Stimulated activated CD8-positive, alpha-beta memory T cell treated with anti-CD3 and anti-CD28 coated beads, Interleukin-12 subunit alpha, Interleukin-12 subunit beta, amount 100 ng/mL, for 1 hour (primary cell): ENCODE results near the gene CTU1.
"Not testable (repeated sequence)": the region's sequence is repeated elsewhere in the genome, so short reads cannot be mapped to it uniquely, and the experiment has no call there.

Experiments
- DNase-seq: peaks from one replicate; pipeline ENCODE4 v3.0.0-alpha.2; 2020; ENCODE audit warnings: low read depth

The CTU1 gene

GRCh38 chr19:51108066-51108804 is at the start of gene CTU1:
Gene CTU1, minus strand, starts transcription at chr19:51108409. Its CDS starts 3,840 bp downstream, at chr19:51104569.
- peak; percentile 96 for DNase-seq

GRCh38 chr19:51157265-51157664 is 49.1 kb upstream of the CTU1 start:
- no peak for DNase-seq

GRCh38 chr19:51156710-51157109 is 48.5 kb upstream of the CTU1 start:
- DNase-seq: no peak

- no peak for DNase-seq
These were observed 42.4 kb upstream of the CTU1 start for GRCh38 chr19:51150627-51151026.

GRCh38 chr19:51148580-51148979 is 40.4 kb upstream of the CTU1 start:
- no peak for DNase-seq

GRCh38 chr19:51147663-51148062 is 39.5 kb upstream of the CTU1 start:
- DNase-seq: no peak

- DNase-seq: no peak
These were observed 38.5 kb upstream of the CTU1 start for GRCh38 chr19:51146751-51147150.

- DNase-seq: no peak
These were observed 37.8 kb upstream of the CTU1 start for GRCh38 chr19:51145916-51146493.

GRCh38 chr19:51144482-51145045 is 36.4 kb upstream of the CTU1 start:
- no peak for DNase-seq

GRCh38 chr19:51143486-51143885 is 35.3 kb upstream of the CTU1 start:
- DNase-seq: no peak

GRCh38 chr19:51142809-51143475 is 34.7 kb upstream of the CTU1 start:
- DNase-seq: not testable (repeated sequence)

- DNase-seq: no peak
These were observed 33.9 kb upstream of the CTU1 start, which contains the start of gene SIGLEC7 for GRCh38 chr19:51142119-51142518. Gene SIGLEC7, plus strand, starts transcription at chr19:51142301. Its CDS starts 69 bp downstream, at chr19:51142370.

GRCh38 chr19:51141181-51141580 is 33.0 kb upstream of the CTU1 start:
- no peak for DNase-seq

GRCh38 chr19:51140441-51140840 is 32.2 kb upstream of the CTU1 start:
- DNase-seq: no peak

GRCh38 chr19:51139299-51140014 is 31.2 kb upstream of the CTU1 start:
- DNase-seq: no peak

GRCh38 chr19:51138549-51138979 is 30.4 kb upstream of the CTU1 start:
- DNase-seq: no peak

- no peak for DNase-seq
These were observed 29.7 kb upstream of the CTU1 start for GRCh38 chr19:51137792-51138425.

- DNase-seq: no peak
These were observed 28.8 kb upstream of the CTU1 start for GRCh38 chr19:51136851-51137551.

GRCh38 chr19:51135986-51136762 is 28.0 kb upstream of the CTU1 start:
- no peak for DNase-seq

- no peak for DNase-seq
These were observed 26.8 kb upstream of the CTU1 start for GRCh38 chr19:51135004-51135403.
